Astrocyte of the cerebellum (primary cell): ENCODE data around the gene LAMB4.

Experiments used
- DNase-seq: peaks from one replicate; pipeline ENCODE4 v3.0.0-alpha.2; 2011; ENCODE audit warnings: low read depth
- H3K4me3 ChIP-seq: 2 replicates; pipeline ENCODE4 v1.5.1; 2011; ENCODE audit warnings: mild to moderate bottlenecking, low read depth, low read length, moderate library complexity
- CTCF ChIP-seq: IDR thresholded peaks from 2 replicates; pipeline ENCODE4 v1.5.1; 2012; ENCODE audit warnings: low read length, low read depth, moderate library complexity, mild to moderate bottlenecking; ENCODE audit errors: missing control alignments
- in situ Hi-C: cut with HindIII; loops from 2 replicates; pipeline ENCODE4 v1.10.0; 2017; ENCODE audit warnings: low sequenced_read_pairs

The LAMB4 gene

GRCh38 chr7:108055611-108056021 lies 74.5 kb downstream of the LAMB4 start:
- no peak for DNase-seq
- H3K4me3 ChIP-seq, result no peak overlapping the region
- TF ChIP-seq CTCF, result no peak
- in situ Hi-C loops, result no loop called here

- no peak overlapping the region for H3K4me3 ChIP-seq
- TF ChIP-seq CTCF, result no peak
- DNase-seq, result no peak
- in situ Hi-C loops, result no loop called here
Observed at GRCh38 chr7:108054537-108054936, 75.6 kb downstream of the LAMB4 start.

- DNase-seq, result no peak
- in situ Hi-C loops, result no loop called here
- TF ChIP-seq CTCF, result no peak
Observed at GRCh38 chr7:108053250-108053649, 76.9 kb downstream of the LAMB4 start.

GRCh38 chr7:108051454-108051853 lies 78.7 kb downstream of the LAMB4 start:
- no peak for DNase-seq
- TF ChIP-seq CTCF, result no peak
- in situ Hi-C loops, result no loop called here
- no peak overlapping the region for H3K4me3 ChIP-seq

More at GRCh38 chr7:108053250-108053649, 76.9 kb downstream of the LAMB4 start:
- no peak overlapping the region for H3K4me3 ChIP-seq

GRCh38 chr7:108049962-108050361 lies 80.2 kb downstream of the LAMB4 start:
- DNase-seq, result no peak
- H3K4me3 ChIP-seq, result no peak overlapping the region
- in situ Hi-C loops, result no loop called here
- TF ChIP-seq CTCF, result no peak

- no peak for DNase-seq
- in situ Hi-C loops, result no loop called here
- no peak for TF ChIP-seq CTCF
- H3K4me3 ChIP-seq, result no peak overlapping the region
Observed at GRCh38 chr7:108048422-108048821, 81.7 kb downstream of the LAMB4 start.
